Body of pancreas (tissue), 4 donors: ENCODE data around the gene CACNA1C. TPM values are rescaled to one million over a fixed set of nuclear protein-coding genes. Genes with fewer than 3 reads are reported as not detected.

Experiments
- ATAC-seq: fragments of 150-250 bp; one replicate; pipeline ENCODE4 v1.9.1; 2016
- DNase-seq, 4 donors: peaks; one replicate each; pipeline ENCODE4 v3.0.0-alpha.2; 2019
- H3K27ac ChIP-seq, 4 donors: fragments of 200-600 bp; sonication (generic); 1 replicate in 3 of 4; 2 replicates in 1 of 4; pipeline versions ENCODE4 v1.5.1 to v1.6.1; 2016 to 2019; ENCODE audit warnings: mild to moderate bottlenecking in 1 of 4, mixed read lengths in 1 of 4, moderate library complexity in 1 of 4
- H3K27me3 ChIP-seq, 2 donors: fragments of 200-600 bp; sonication (generic); one replicate each; pipeline ENCODE4 v1.6.0; 2016; ENCODE audit warnings: mild to moderate bottlenecking in 1 of 2
- H3K36me3 ChIP-seq, 2 donors: fragments of 200-600 bp; sonication (generic); replicated peaks in 1 of 2; 2 replicates each; pipeline ENCODE4 v1.5.1; 2016; ENCODE audit warnings: low read depth in 2 of 2; ENCODE audit not compliant: insufficient read depth in 1 of 2
- H3K4me1 ChIP-seq: fragments of 200-600 bp; sonication (generic); one replicate; pipeline ENCODE4 v1.6.0; 2016
- H3K4me3 ChIP-seq, 2 donors: fragments of 200-600 bp; sonication (generic); 1 replicate in 1 of 2; 2 replicates in 1 of 2; pipeline ENCODE4 v1.5.1; 2016 to 2019
- H3K9me3 ChIP-seq, 3 donors: fragments of 200-600 bp; sonication (generic); 1 replicate in 2 of 3; 2 replicates in 1 of 3; pipeline ENCODE4 v1.5.1; 2016
- CTCF ChIP-seq, 7 experiments: fragments of 450-650 bp in 4 of 7; fragments of 200-600 bp in 3 of 7; sonication (generic) in 3 of 7; IDR thresholded peaks; one replicate each; pipeline ENCODE4 v1.5.1; 2016 to 2019; ENCODE audit warnings: antibody characterized with exemption in 7 of 7
- POLR2A ChIP-seq, 3 donors: fragments of 450-650 bp; IDR thresholded peaks; one replicate each; pipeline ENCODE4 v1.6.1; 2016; ENCODE audit warnings: antibody characterized with exemption in 3 of 3, mild to moderate bottlenecking in 2 of 3
- WGBS, 2 donors: methylation state at CpG; one replicate each; pipeline ENCODE4 v1.1.5; 2017; 5-methylcytosine and 5-hydroxymethylcytosine counted together
- intact Hi-C: fragments of 100-400 bp; cut with DNase I; formaldehyde crosslinking; loops from one replicate; pipeline ENCODE4 v1.15.1; 2023
- total RNA-seq, 2 donors: library from RNA; depleted of rRNA; stranded (reverse); fragments of >200 nt; gene quantifications; one replicate each; pipeline ENCODE4 v1.1.0, GENCODE V29; 2016

CACNA1C gene
- total RNA-seq, 2 donors from 2014 or later, result 2.3 to 4.4 TPM

- DNase-seq (no peak), ATAC-seq (no peak)
- 60 to 69% methylated on average over 12 of the region's 12 CpGs for WGBS, 2 donors
- Histone ChIP-seq H3K27ac (no peak overlapping the region), H3K4me3 (no peak overlapping the region), H3K27me3 (peaks cover 0 to 9% of the 10 kb centered on the region in 2 donors), H3K36me3 (no peaks in the 10 kb centered on the region), H3K4me1 (peaks cover 7% of the 10 kb centered on the region), H3K9me3 (no peaks in the 10 kb centered on the region)
- intact Hi-C loops, result no loop called here
- TF ChIP-seq POLR2A (IDR thresholded peaks at IDR 0.05) (no peak), CTCF (IDR thresholded peaks at IDR 0.05) (no peak)
Observed at GRCh38 chr12:2609020-2609419, 556.2 kb downstream of the CACNA1C start.

- Histone ChIP-seq H3K27ac (no peak overlapping the region), H3K9me3 (no peaks in the 10 kb centered on the region), H3K4me1 (peaks cover 7% of the 10 kb centered on the region), H3K27me3 (peaks cover 0 to 9% of the 10 kb centered on the region in 2 donors), H3K4me3 (no peak overlapping the region), H3K36me3 (no peaks in the 10 kb centered on the region)
- WGBS, 2 donors, result 82 to 87% methylated on average over 11 of the region's 11 CpGs
- TF ChIP-seq CTCF (IDR thresholded peaks at IDR 0.05) (no peak), POLR2A (IDR thresholded peaks at IDR 0.05) (no peak)
- DNase-seq (no peak), ATAC-seq (no peak)
- intact Hi-C loops, result no loop called here
Observed at GRCh38 chr12:2610358-2610757, 557.6 kb downstream of the CACNA1C start.

GRCh38 chr12:2613326-2614073 is 560.7 kb downstream of the CACNA1C start:
- H3K27me3 ChIP-seq, result peaks cover 0 to 4% of the 10 kb centered on the region in 2 donors
- 48 to 84% methylated on average over 5 to 12 of the region's 12 CpGs for WGBS, 2 donors
- no peaks in the 10 kb centered on the region for H3K36me3 ChIP-seq
- peak; percentile 35 for ATAC-seq
- intact Hi-C loops, result no loop called here
- H3K4me1 ChIP-seq, result no peaks in the 10 kb centered on the region
- H3K4me3 ChIP-seq, result no peak overlapping the region
- no peak overlapping the region for H3K27ac ChIP-seq
- no peaks in the 10 kb centered on the region for H3K9me3 ChIP-seq
- peak in 1 of 4 donors; percentile 16 for DNase-seq
- TF ChIP-seq POLR2A (IDR thresholded peaks at IDR 0.05), result no peak
- no peak for TF ChIP-seq CTCF (IDR thresholded peaks at IDR 0.05)

GRCh38 chr12:2614341-2614740 is 561.6 kb downstream of the CACNA1C start:
- no peak for ATAC-seq
- H3K36me3 ChIP-seq, result no peaks in the 10 kb centered on the region
- no peak overlapping the region for H3K27ac ChIP-seq
- H3K27me3 ChIP-seq, result peaks cover 0 to 4% of the 10 kb centered on the region in 2 donors
- H3K9me3 ChIP-seq, result no peaks in the 10 kb centered on the region
- TF ChIP-seq POLR2A (IDR thresholded peaks at IDR 0.05) (no peak), CTCF (IDR thresholded peaks at IDR 0.05) (no peak)
- intact Hi-C loops, result no loop called here
- no peak for DNase-seq
- H3K4me1 ChIP-seq, result no peaks in the 10 kb centered on the region
- H3K4me3 ChIP-seq, result no peak overlapping the region
